Activated CD8-positive, alpha-beta T cell treated with anti-CD3 and anti-CD28 coated beads, Interleukin-2, amount 10 ng/mL, durations not matched to agents 7 days and 5 days (primary cell): ENCODE results near the gene NUFIP1. TPM values are rescaled to one million over a fixed set of nuclear protein-coding genes. Genes with fewer than 3 reads are reported as not detected.
A peak's percentile ranks its signal among the peaks of the same experiment; 100 is the strongest.
"Not testable (repeated sequence)": the region's sequence is repeated elsewhere in the genome, so short reads cannot be mapped to it uniquely, and the experiment has no call there.

Source experiments
- ATAC-seq: fragments of 150-1000 bp; cut with Tn5 transposase; one replicate; pipeline ENCODE4 v1.10.0; 2021; ENCODE audit warnings: moderate library complexity
- CTCF ChIA-PET: fragments of 350-600 bp; sonication (Branson Sonifier 250); formaldehyde crosslinking; loops from one replicate; lab custom pipeline; 2021; ENCODE audit warnings: antibody characterized with exemption; lab: Charles Lee
- POLR2A ChIA-PET: fragments of 350-600 bp; sonication (Branson Sonifier 250); formaldehyde crosslinking; loops from one replicate; lab custom pipeline; 2021; ENCODE audit warnings: antibody characterized with exemption; lab: Charles Lee
- DNase-seq: peaks from one replicate; pipeline ENCODE4 v3.0.0-alpha.2; 2020
- H3K27ac Mint-ChIP-seq: one replicate; pipeline ENCODE4 v1.8.0; 2021; ENCODE audit warnings: mild to moderate bottlenecking, mixed read lengths
- H3K27me3 Mint-ChIP-seq: one replicate; pipeline ENCODE4 v1.8.0; 2021; ENCODE audit warnings: low read depth, mixed read lengths
- H3K36me3 Mint-ChIP-seq: one replicate; pipeline ENCODE4 v1.8.0; 2021; ENCODE audit warnings: low read depth, mixed read lengths
- H3K4me1 Mint-ChIP-seq: one replicate; pipeline ENCODE4 v1.8.0; 2021; ENCODE audit warnings: low read depth, mixed read lengths
- H3K4me3 Mint-ChIP-seq: one replicate; pipeline ENCODE4 v1.8.0; 2021; ENCODE audit warnings: mild to moderate bottlenecking, mixed read lengths
- H3K9me3 Mint-ChIP-seq: one replicate; pipeline ENCODE4 v1.8.0; 2022; ENCODE audit warnings: mixed read lengths; ENCODE audit not compliant: insufficient read depth
- total RNA-seq, 2 experiments: library from RNA; stranded (reverse); gene quantifications; one replicate each; pipeline ENCODE4 v1.2.3, GENCODE V29; 2021

The NUFIP1 gene
- total RNA-seq, 2 experiments from 2014 or later: 6.0 to 6.1 TPM

DNA sequence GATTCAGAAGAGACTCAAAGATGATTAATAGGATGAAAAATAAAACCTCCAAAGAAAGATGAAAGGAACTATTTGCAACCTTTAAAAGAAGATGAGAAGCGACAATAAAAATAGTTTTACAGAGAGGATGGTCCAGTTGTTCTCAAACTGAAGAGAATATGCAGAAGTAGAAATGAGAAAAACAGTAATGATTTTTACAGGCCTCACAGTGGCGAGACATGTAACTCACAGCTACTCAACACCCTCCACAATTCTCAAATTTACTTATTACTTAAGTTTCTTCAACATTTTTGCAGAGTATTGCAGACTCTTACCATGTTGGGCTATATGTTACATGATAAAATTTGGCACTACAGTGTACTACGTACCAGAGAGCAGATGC, 20.8 kb downstream of the NUFIP1 start:
- Mint-ChIP-seq H3K9me3 (no peaks in the 10 kb centered on the region), H3K36me3 (peaks cover 24% of the 10 kb centered on the region), H3K27me3 (no peaks in the 10 kb centered on the region), H3K4me3 (no peak overlapping the region), H3K27ac (no peak overlapping the region), H3K4me1 (no peaks in the 10 kb centered on the region)
- POLR2A ChIA-PET: no interaction called here
- ATAC-seq: no peak
- CTCF ChIA-PET: interaction anchor here (1.1 to 4.0 kb wide), 2 partner anchors 484 to 494 kb away, joined by 3 to 31 read pairs; no protein-coding TSS in a partner anchor
- DNase-seq: no peak

DNA sequence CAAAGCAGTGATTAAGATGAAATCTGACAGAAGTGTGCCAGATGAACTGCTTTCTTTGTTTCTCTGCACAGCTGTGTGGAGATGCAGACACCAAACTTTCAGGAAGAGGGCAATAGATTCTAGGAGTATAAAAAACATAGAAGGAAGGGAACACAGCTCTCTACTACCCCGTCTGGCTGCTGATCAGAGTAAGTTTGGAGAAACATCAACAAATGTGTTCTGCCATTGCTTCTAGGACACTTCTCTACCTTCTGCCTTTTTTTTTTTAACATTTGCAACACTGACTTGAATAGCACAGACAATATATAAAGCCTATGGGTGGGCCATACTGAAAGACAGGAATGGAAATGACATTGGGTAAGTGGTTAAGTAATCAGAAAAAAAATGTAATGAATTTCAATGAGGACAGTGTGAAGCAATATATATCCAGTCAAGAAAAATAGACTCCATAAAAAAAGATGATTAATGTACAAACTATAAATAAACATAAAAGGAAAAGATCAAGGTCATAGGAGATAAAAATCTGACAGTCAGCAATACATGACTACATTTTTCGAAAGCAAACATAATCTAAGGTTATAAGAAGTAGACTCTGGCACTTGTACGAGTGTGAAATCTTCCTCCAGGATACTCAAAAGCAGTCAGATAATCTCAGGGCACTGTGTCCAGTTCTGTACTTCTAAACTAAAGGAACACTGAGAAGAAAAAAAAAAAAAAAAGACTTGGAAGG, 21.4 kb downstream of the NUFIP1 start:
- no peak overlapping the region for H3K4me3 Mint-ChIP-seq
- CTCF ChIA-PET: interaction anchor here (4.0 kb wide), 1 partner anchor 484 kb away, joined by 31 read pairs; no protein-coding TSS in a partner anchor
- no peaks in the 10 kb centered on the region for H3K27me3 Mint-ChIP-seq
- ATAC-seq (no peak), DNase-seq (no peak)
- POLR2A ChIA-PET: interaction anchor here (0.6 to 0.7 kb wide), 2 partner anchors 11 to 17 kb away, joined by 3 to 4 read pairs; no protein-coding TSS in a partner anchor
- H3K36me3 Mint-ChIP-seq: peaks cover 28% of the 10 kb centered on the region
- peaks cover 4% of the 10 kb centered on the region for H3K9me3 Mint-ChIP-seq
- H3K27ac Mint-ChIP-seq: no peak overlapping the region
- no peaks in the 10 kb centered on the region for H3K4me1 Mint-ChIP-seq

DNA sequence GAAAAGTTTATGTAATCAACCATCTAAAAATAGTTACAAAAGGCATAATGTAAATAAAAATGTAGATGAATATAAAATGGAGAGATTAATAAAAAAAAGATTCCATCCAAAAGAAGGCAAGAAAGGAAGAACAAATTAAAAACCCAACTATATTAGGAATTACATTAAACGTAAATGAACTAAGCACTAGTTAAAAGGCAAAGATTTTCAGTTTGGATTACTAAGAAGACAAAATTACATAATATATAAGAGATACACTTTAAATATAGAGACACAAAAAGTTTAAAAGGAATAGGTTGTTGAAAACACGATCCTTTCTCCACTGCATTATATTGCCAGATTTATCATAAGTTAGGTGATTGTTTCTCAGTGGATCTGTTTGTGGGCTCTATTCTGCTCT, 27.3 kb downstream of the NUFIP1 start:
- ChIA-PET CTCF (interaction anchor here (1.7 kb wide), 1 partner anchor 12 kb away, joined by 4 read pairs; no protein-coding TSS in a partner anchor), POLR2A (no interaction called here)
- Mint-ChIP-seq H3K4me1 (no peaks in the 10 kb centered on the region), H3K27ac (no peak overlapping the region), H3K27me3 (no peaks in the 10 kb centered on the region), H3K9me3 (peaks cover 19% of the 10 kb centered on the region), H3K36me3 (peaks cover 46% of the 10 kb centered on the region), H3K4me3 (no peak overlapping the region)
- ATAC-seq: no peak
- DNase-seq: no peak

DNA sequence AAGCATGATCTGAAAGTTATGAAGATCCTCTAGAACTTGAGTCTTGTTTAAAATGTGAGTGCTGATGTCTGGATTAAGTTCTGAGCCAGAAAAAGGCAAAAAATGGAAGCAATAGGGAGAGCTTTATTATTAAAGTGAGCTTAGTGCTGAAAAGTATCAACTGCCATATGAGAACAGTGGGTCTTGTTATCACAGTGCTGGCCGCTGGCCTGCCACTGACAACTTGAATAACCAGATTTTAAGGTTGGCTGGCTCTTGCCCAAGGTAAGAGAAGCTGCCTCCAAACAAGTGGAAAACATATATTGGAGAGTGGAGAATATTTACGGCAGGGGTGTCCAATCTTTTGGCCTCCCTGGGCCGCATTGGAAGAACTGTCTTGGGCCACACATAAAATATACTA, 33.9 kb downstream of the NUFIP1 start:
- Mint-ChIP-seq H3K27me3 (no peaks in the 10 kb centered on the region), H3K36me3 (no peaks in the 10 kb centered on the region), H3K9me3 (no peaks in the 10 kb centered on the region), H3K4me1 (no peaks in the 10 kb centered on the region), H3K4me3 (no peak overlapping the region), H3K27ac (no peak overlapping the region)
- no peak for ATAC-seq
- CTCF ChIA-PET: interaction anchor here (1.1 to 1.9 kb wide), 2 partner anchors 21 to 37 kb away, joined by 3 to 5 read pairs; no protein-coding TSS in a partner anchor
- POLR2A ChIA-PET: no interaction called here
- DNase-seq: no peak

DNA sequence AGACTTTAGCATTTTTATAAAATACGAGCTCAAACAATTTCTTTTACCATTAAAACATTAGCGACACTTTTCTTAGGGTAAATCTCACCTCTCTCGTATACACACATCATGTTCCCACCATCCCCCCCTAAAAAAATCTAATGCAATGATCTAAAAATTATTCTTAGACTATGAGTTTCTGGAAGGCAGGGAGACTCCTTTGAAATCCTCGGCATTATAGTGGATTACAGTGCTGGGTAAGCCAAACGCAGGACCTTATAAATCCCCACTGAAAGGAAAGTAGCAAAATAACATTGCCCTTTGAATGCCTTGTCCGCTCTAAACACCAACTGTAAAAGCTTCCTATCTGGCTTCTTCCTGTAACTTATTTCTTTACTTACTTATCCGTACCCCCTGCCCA, 35.0 kb downstream of the NUFIP1 start:
- no peak for DNase-seq
- no peaks in the 10 kb centered on the region for H3K27me3 Mint-ChIP-seq
- peaks cover 4% of the 10 kb centered on the region for H3K36me3 Mint-ChIP-seq
- H3K9me3 Mint-ChIP-seq: no peaks in the 10 kb centered on the region
- ChIA-PET CTCF (interaction anchor here (1.9 kb wide), 1 partner anchor 36 kb away, joined by 5 read pairs; no protein-coding TSS in a partner anchor), POLR2A (no interaction called here)
- no peaks in the 10 kb centered on the region for H3K4me1 Mint-ChIP-seq
- H3K4me3 Mint-ChIP-seq: no peak overlapping the region
- no peak overlapping the region for H3K27ac Mint-ChIP-seq
- ATAC-seq: no peak

DNA sequence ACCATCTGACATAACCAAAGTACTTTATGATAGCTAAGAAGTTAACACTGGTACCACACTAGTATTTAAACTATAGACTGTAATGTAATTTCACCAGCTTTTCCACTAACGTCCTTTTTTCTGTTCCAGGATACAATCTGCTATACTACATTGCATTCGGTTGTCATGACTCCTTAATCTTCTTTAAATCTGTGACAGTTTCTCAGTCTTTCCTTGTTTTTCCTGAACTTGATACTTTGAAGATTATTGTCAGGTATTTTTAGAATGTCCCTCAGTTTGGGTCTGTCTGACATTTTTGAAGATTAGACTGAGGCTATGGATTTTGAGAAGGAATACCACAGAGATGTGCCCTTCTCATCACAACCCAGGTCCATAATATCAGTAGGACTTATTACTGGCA, 36.6 kb downstream of the NUFIP1 start:
- H3K36me3 Mint-ChIP-seq: peaks cover 6% of the 10 kb centered on the region
- ChIA-PET CTCF (interaction anchor here (0.6 to 1.2 kb wide), 2 partner anchors 17 to 21 kb away, joined by 3 to 4 read pairs; no protein-coding TSS in a partner anchor), POLR2A (no interaction called here)
- ATAC-seq: no peak
- no peaks in the 10 kb centered on the region for H3K4me1 Mint-ChIP-seq
- H3K27me3 Mint-ChIP-seq: no peaks in the 10 kb centered on the region
- H3K27ac Mint-ChIP-seq: no peak overlapping the region
- no peaks in the 10 kb centered on the region for H3K9me3 Mint-ChIP-seq
- no peak for DNase-seq
- H3K4me3 Mint-ChIP-seq: no peak overlapping the region

DNA sequence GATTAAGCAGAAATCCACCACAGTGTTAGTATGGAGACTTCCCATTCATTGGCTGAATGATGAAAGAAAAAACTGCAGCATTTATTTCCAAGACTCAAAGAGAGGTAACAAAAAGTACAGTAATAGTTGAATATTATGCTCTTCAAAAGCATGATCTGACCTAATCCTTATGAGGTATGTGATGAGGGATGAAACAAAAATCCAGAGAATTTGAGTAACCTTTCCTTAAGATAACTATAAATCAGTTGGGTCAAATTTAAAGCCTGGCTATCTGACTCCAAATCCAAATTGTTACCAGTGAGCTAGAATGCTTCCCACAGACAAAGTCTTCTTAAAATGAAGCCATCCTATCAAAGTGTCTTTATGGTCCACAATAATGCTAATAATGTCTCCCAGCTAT, 38.1 kb downstream of the NUFIP1 start:
- H3K4me3 Mint-ChIP-seq: no peak overlapping the region
- no peaks in the 10 kb centered on the region for H3K27me3 Mint-ChIP-seq
- ATAC-seq: no peak
- H3K36me3 Mint-ChIP-seq: peaks cover 7% of the 10 kb centered on the region
- H3K27ac Mint-ChIP-seq: no peak overlapping the region
- ChIA-PET POLR2A (no interaction called here), CTCF (no interaction called here)
- no peak for DNase-seq
- H3K9me3 Mint-ChIP-seq: no peaks in the 10 kb centered on the region
- H3K4me1 Mint-ChIP-seq: no peaks in the 10 kb centered on the region

DNA sequence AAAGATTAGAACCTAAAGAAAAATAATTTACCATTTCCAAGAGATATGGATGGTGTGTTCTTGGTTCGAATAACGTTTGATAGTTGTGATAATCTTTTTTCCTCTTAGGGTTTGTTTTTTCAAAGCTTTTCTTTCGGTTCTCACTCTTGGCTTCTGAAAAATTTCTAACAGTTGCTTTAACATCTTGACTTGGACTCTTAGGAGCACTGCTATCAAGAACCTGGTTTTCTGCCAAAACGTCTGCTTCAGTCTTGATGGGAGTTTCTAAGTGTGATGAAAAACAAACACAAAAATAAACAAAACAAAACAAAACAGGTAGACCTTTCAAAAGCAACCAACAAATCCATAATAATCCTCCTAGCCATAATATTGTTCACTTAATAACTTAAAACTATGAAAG, 45.9 kb downstream of the NUFIP1 start:
- H3K27ac Mint-ChIP-seq, DNase-seq, ATAC-seq, H3K4me1 Mint-ChIP-seq, POLR2A ChIA-PET, H3K27me3 Mint-ChIP-seq, H3K9me3 Mint-ChIP-seq, H3K4me3 Mint-ChIP-seq, H3K36me3 Mint-ChIP-seq: not testable (repeated sequence)
- CTCF ChIA-PET: interaction anchor here (1.0 to 1.8 kb wide), 5 partner anchors 9 to 452 kb away, joined by 3 to 4 read pairs (median 3); no protein-coding TSS in a partner anchor

DNA sequence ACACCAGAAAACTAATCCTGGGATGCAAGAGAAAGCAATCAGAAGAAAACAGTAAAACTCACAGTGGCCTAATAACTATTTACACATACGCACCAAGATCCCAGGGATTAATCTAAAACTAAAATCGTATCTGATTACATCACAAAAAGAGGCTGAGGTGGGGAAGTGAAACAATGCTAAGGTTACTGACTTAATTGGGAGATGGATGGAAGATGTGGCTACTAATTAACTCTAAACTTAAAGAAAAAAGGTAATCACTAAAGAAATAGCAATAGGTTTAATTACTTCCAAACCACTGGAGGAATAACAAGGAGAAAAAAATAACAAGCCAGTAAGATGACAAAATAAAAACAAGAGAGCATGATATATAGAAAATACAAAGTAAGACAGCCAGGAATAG, 50.4 kb downstream of the NUFIP1 start:
- ChIA-PET POLR2A (no interaction called here), CTCF (interaction anchor here (2.8 kb wide), 1 partner anchor 20 kb away, joined by 8 read pairs; no protein-coding TSS in a partner anchor)
- Mint-ChIP-seq H3K4me3 (no peak overlapping the region), H3K27ac (no peak overlapping the region), H3K4me1 (peaks cover 12% of the 10 kb centered on the region), H3K9me3 (no peaks in the 10 kb centered on the region), H3K36me3 (peaks cover 6% of the 10 kb centered on the region), H3K27me3 (no peaks in the 10 kb centered on the region)
- ATAC-seq: no peak
- no peak for DNase-seq

DNA sequence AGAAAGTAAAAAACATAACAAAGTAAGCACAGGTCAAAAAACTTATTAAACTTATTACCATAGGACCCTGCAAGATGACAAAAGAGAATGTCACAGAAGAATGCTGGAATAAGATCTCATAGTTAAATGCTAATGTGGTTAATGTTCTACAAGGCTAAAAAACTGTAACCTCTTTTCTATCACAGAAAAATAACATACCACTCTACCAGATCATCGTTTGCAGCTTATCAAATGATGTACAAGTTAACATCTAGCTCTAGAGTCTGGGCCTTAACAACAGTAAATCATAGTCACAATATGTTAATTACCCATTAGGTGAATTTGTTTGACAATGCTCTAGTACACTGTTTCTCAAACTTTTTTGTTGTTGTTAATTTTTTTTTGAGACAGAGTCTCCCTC, 53.0 kb downstream of the NUFIP1 start:
- CTCF ChIA-PET: no interaction called here
- no peak overlapping the region for H3K27ac Mint-ChIP-seq
- H3K4me3 Mint-ChIP-seq: no peak overlapping the region
- ATAC-seq (no peak), DNase-seq (no peak)
- H3K36me3 Mint-ChIP-seq: no peaks in the 10 kb centered on the region
- H3K27me3 Mint-ChIP-seq: peaks cover 8% of the 10 kb centered on the region
- no peaks in the 10 kb centered on the region for H3K9me3 Mint-ChIP-seq
- peaks cover 12% of the 10 kb centered on the region for H3K4me1 Mint-ChIP-seq
- POLR2A ChIA-PET: no interaction called here

DNA sequence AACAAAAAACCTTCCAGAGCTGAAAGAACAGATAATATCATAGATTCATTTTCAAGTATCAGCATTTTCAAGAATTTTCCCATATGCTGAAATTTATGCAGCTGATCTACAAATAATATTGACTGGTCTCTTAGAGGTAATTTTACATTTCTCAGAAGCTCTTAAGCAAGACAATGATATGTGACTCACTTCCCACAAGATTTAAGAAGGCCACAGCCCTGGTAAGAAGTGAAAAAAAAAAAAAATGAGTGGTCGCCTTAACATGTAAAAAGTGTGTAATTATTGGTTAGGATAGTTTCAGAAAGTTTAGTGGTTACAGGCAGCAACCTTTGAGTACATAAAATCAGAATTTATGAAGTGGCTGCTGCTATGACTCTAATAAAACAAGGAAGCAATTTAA, 54.5 kb downstream of the NUFIP1 start:
- DNase-seq: no peak
- H3K36me3 Mint-ChIP-seq: no peaks in the 10 kb centered on the region
- H3K9me3 Mint-ChIP-seq: no peaks in the 10 kb centered on the region
- CTCF ChIA-PET: interaction anchor here (1.3 to 2.6 kb wide), 2 partner anchors 9 to 16 kb away, joined by 3 to 10 read pairs; no protein-coding TSS in a partner anchor
- peak; percentile 64 for ATAC-seq
- no peak overlapping the region for H3K4me3 Mint-ChIP-seq
- peaks cover 12% of the 10 kb centered on the region for H3K4me1 Mint-ChIP-seq
- H3K27ac Mint-ChIP-seq: peak overlapping the region; percentile 32
- POLR2A ChIA-PET: interaction anchor here (0.6 to 1.3 kb wide), 2 partner anchors 16 to 40 kb away, joined by 3 read pairs; no protein-coding TSS in a partner anchor
- peaks cover 11% of the 10 kb centered on the region for H3K27me3 Mint-ChIP-seq

DNA sequence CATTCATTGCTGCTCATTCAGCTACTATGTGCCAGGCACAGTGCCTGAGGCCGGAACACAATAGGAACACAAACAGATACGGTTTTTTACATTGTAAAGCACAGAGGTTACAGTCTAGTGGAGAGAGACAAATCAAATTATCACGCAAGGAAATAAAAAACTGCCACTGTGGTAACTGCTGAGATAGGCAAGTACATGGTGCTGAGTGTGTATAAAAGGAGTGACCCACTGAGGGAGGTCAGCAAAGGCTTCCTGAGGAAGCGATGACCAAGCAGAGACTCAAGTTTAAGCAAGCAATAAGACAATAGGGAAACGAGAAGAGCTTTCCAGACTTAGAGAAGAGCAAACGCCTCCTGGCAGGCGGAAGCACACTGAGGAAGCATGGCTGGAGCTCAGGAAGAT, 56.4 kb downstream of the NUFIP1 start:
- CTCF ChIA-PET: interaction anchor here (1.3 to 2.6 kb wide), 2 partner anchors 14 to 114 kb away, joined by 3 to 10 read pairs; no protein-coding TSS in a partner anchor
- peaks cover 11% of the 10 kb centered on the region for H3K27me3 Mint-ChIP-seq
- DNase-seq (no peak), ATAC-seq (no peak)
- no peak overlapping the region for H3K27ac Mint-ChIP-seq
- POLR2A ChIA-PET: no interaction called here
- no peaks in the 10 kb centered on the region for H3K9me3 Mint-ChIP-seq
- H3K4me1 Mint-ChIP-seq: peaks cover 12% of the 10 kb centered on the region
- no peaks in the 10 kb centered on the region for H3K36me3 Mint-ChIP-seq
- no peak overlapping the region for H3K4me3 Mint-ChIP-seq
